HUES48 (cell line): ENCODE measurements around the gene CYB561.

Source experiments
- H3K27ac ChIP-seq: one replicate; pipeline ENCODE4 v1.7.0; 2013; ENCODE audit warnings: low read depth, low read length, inconsistent platforms
- H3K27me3 ChIP-seq: 2 replicates; pipeline ENCODE4 v1.6.1; 2013; ENCODE audit warnings: mild to moderate bottlenecking, low read length; ENCODE audit not compliant: control insufficient read depth, insufficient read depth
- H3K36me3 ChIP-seq: 2 replicates; pipeline ENCODE4 v1.6.1; 2013; ENCODE audit warnings: low read length; ENCODE audit not compliant: control insufficient read depth, insufficient read depth
- H3K4me1 ChIP-seq: 2 replicates; pipeline ENCODE4 v1.6.1; 2013; ENCODE audit warnings: mild to moderate bottlenecking, low read length; ENCODE audit not compliant: control insufficient read depth, insufficient read depth
- H3K4me3 ChIP-seq: 2 replicates; pipeline ENCODE4 v1.5.1; 2013; ENCODE audit warnings: mild to moderate bottlenecking, low read depth, low read length
- H3K9ac ChIP-seq: 2 replicates; pipeline ENCODE4 v1.6.1; 2013; ENCODE audit warnings: mild to moderate bottlenecking, low read depth, low read length, moderate library complexity
- H3K9me3 ChIP-seq: 2 replicates; pipeline ENCODE4 v1.6.1; 2013; ENCODE audit warnings: low read length; ENCODE audit not compliant: control insufficient read depth, insufficient read depth

Gene CYB561

DNA sequence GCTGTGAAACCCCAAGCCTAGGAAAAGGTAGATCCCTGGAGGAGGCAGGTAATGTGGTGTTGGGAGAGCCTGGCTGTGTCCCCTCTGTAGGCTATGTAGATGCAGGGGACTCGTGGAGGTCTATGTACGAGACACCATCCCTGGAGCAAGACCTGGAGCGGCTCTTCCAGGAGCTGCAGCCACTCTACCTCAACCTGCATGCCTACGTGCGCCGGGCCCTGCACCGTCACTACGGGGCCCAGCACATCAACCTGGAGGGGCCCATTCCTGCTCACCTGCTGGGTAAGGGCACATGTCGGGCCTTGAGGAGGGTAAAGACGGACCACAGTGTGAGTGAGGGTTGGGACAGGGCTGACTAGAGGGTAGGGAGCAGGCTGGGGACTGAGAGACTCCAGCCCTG, 42.7 kb upstream of the CYB561 start:
- no peak overlapping the region for H3K4me3 ChIP-seq
- no peak overlapping the region for H3K27ac ChIP-seq
- H3K4me1 ChIP-seq: no peaks in the 10 kb centered on the region
- no peak overlapping the region for H3K9ac ChIP-seq
- no peaks in the 10 kb centered on the region for H3K9me3 ChIP-seq
- no peaks in the 10 kb centered on the region for H3K27me3 ChIP-seq
- H3K36me3 ChIP-seq: no peaks in the 10 kb centered on the region

DNA sequence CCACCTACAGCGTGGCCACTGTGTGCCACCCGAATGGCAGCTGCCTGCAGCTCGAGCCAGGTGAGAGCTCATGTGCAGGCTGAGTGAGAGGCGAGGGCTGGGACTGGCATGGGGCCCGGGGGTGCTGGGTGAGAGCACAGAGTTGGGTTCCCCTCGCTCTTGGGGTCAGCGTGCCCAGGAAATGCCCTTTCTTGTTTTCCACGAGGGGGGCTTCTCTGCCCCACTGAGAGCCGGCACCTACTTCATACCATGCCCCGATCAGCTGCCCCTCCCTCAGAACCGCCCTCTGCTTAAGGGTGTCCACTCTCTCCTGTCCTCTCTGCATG, 40.9 kb upstream of the CYB561 start:
- H3K9me3 ChIP-seq: no peaks in the 10 kb centered on the region
- H3K9ac ChIP-seq: no peak overlapping the region
- no peak overlapping the region for H3K27ac ChIP-seq
- no peaks in the 10 kb centered on the region for H3K4me1 ChIP-seq
- H3K4me3 ChIP-seq: no peak overlapping the region
- H3K27me3 ChIP-seq: no peaks in the 10 kb centered on the region
- no peaks in the 10 kb centered on the region for H3K36me3 ChIP-seq

DNA sequence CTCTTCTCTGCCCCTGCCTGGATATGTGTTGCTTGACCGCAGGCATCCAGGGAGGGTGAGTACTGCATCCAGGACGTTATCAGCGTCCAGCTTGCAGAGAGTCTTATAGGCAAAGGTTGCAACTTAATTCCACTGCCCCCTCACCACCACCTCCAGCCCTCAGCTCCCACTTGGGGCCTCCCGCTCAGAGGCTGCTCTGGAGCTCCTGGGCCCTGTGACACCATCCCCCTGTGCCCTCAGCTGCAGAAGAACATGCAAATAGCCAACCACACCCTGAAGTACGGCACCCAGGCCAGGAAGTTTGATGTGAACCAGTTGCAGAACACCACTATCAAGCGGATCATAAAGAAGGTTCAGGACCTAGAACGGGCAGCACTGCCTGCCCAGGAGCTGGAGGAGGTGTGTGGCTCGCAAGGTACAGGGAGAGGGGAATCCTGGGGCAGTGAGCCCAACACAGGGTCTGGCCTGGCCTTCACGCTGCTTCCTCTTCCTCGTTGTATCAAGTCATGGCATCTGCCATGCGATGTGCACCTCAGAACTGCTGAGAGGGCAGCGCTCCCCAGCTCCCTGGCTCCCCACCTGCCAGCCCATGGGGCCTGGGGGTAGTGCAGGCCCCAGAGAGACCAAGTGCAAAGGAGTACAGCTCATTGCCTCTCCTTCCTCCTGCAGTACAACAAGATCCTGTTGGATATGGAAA, 40.4 kb upstream of the CYB561 start:
- H3K4me3 ChIP-seq: no peak overlapping the region
- H3K36me3 ChIP-seq: no peaks in the 10 kb centered on the region
- no peaks in the 10 kb centered on the region for H3K9me3 ChIP-seq

DNA sequence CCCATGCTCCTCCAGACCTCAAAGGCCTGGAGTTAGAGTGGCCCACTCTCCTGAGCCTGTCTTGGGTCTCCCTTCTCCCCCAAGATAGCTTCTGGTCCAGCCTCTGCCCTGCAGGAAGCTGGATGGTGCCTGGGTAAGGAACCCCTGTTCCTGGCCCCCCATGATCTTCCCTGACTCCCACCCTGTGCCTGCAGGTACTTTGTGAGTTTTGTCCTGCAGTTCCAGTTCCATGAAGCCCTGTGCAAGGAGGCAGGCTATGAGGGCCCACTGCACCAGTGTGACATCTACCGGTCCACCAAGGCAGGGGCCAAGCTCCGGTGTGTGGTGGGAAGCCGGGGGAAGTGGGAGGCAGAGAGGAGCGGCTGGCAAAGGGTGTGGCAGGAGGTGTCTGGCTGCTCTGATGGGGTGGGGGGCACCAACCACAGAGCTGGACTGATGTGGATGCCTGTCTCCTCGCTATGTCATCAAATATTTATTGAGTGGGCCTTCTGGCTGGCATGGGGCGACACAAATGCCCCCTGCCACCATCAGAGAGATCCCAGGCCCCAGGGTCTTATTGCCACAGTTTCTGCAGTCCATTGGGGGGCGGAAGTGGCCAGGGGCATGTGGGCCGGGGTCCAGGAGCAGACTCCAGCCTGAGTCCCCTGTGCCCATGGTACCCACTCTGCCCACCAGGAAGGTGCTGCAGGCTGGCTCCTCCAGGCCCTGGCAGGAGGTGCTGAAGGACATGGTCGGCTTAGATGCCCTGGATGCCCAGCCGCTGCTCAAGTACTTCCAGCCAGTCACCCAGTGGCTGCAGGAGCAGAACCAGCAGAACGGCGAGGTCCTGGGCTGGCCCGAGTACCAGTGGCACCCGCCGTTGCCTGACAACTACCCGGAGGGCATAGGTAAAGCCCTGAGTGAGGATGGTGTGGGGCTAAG, 37.8 kb upstream of the CYB561 start:
- no peak overlapping the region for H3K27ac ChIP-seq
- no peaks in the 10 kb centered on the region for H3K9me3 ChIP-seq
- H3K27me3 ChIP-seq: no peaks in the 10 kb centered on the region
- no peaks in the 10 kb centered on the region for H3K4me1 ChIP-seq
- no peaks in the 10 kb centered on the region for H3K36me3 ChIP-seq
- no peak overlapping the region for H3K9ac ChIP-seq
- no peak overlapping the region for H3K4me3 ChIP-seq

More for the DNA sequence above, 40.4 kb upstream of the CYB561 start:
- H3K9ac ChIP-seq: no peak overlapping the region
- H3K27ac ChIP-seq: no peak overlapping the region
- H3K4me1 ChIP-seq: no peaks in the 10 kb centered on the region
- H3K27me3 ChIP-seq: no peaks in the 10 kb centered on the region

DNA sequence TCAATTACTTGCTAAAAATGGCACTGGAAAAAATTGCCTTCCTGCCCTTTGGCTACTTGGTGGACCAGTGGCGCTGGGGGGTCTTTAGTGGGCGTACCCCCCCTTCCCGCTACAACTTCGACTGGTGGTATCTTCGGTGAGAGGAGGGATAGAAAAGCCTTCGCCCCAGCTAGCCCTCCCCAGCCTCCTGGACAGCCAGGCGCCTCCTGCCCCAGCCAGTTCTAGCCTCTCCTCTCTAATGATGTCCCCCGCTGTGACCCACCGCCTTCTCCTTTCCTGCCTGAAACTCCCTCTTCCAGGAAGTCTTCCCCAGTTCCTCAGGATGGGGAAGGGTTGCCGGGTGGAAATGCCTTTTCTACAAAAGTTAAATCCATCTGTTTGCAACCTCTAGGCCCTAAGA, 36.9 kb upstream of the CYB561 start:
- H3K4me3 ChIP-seq: no peak overlapping the region
- no peak overlapping the region for H3K9ac ChIP-seq
- H3K9me3 ChIP-seq: no peaks in the 10 kb centered on the region
- no peaks in the 10 kb centered on the region for H3K36me3 ChIP-seq
- peaks cover 8% of the 10 kb centered on the region for H3K27me3 ChIP-seq
- H3K4me1 ChIP-seq: peaks cover 7% of the 10 kb centered on the region
- no peak overlapping the region for H3K27ac ChIP-seq

DNA sequence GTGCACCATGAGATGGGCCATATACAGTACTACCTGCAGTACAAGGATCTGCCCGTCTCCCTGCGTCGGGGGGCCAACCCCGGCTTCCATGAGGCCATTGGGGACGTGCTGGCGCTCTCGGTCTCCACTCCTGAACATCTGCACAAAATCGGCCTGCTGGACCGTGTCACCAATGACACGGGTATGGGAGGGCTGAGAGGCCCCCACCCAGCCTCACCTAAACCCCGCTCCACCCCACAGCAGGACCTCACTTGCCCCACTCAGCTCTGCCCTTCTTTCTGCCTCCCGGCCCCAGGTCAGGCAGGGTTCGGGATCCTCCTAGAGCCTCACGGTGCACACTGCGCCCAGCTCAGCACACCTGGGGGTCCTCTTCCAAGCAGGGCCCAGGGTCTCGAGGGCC, 36.4 kb upstream of the CYB561 start:
- Histone ChIP-seq H3K36me3 (no peaks in the 10 kb centered on the region), H3K4me1 (peaks cover 13% of the 10 kb centered on the region), H3K9me3 (no peaks in the 10 kb centered on the region), H3K4me3 (no peak overlapping the region), H3K27me3 (peaks cover 13% of the 10 kb centered on the region), H3K27ac (no peak overlapping the region), H3K9ac (no peak overlapping the region)

DNA sequence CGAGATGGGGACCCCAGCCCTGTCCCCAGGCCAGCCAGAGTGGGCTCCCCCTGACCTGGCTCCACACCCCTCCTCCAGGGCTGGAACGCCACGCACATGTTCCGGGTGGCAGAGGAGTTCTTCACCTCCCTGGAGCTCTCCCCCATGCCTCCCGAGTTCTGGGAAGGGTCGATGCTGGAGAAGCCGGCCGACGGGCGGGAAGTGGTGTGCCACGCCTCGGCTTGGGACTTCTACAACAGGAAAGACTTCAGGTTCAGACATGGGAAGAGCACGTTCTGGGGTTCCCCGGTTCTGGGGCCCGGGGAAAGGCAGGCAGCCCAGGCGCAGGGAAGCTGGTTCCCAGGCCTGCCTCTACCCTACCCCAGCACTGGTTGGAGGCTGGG, 35.4 kb upstream of the CYB561 start:
- H3K9me3 ChIP-seq: no peaks in the 10 kb centered on the region
- H3K27me3 ChIP-seq: peaks cover 14% of the 10 kb centered on the region
- H3K27ac ChIP-seq: no peak overlapping the region
- no peaks in the 10 kb centered on the region for H3K36me3 ChIP-seq
- no peak overlapping the region for H3K9ac ChIP-seq
- no peak overlapping the region for H3K4me3 ChIP-seq
- peaks cover 14% of the 10 kb centered on the region for H3K4me1 ChIP-seq

DNA sequence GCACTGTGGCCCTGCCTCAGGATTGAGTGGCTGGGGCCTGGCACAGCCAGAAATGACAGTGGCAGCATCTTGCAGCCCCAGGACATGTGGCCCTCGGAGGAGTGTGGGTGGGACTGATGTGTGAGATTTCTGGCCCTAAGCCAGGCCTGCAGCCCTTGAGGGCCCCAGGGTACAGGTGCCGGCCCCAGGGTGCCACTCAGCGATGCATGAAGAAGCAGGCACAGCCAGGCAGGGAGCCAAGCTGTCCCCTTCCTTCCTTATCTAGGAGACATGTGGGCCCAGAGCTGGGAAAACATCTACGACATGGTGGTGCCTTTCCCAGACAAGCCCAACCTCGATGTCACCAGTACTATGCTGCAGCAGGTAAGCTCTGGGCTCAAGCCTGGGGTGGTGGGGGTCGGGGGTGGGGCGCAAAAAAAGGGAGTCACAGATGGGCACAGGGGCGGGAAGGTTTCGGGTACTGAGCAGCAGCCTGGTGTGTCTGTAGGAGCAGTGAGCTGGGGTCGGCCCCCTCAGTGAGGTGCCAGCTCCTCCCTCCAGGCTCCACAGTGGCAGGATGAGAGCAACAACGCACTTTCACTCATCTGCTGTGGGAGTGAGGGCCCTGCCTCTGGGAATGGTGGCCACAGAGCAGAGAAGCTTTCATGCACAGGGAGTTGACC, 34.9 kb upstream of the CYB561 start:
- no peak overlapping the region for H3K4me3 ChIP-seq
- H3K36me3 ChIP-seq: no peaks in the 10 kb centered on the region
- H3K4me1 ChIP-seq: peaks cover 16% of the 10 kb centered on the region
- no peak overlapping the region for H3K27ac ChIP-seq
- no peaks in the 10 kb centered on the region for H3K9me3 ChIP-seq
- H3K27me3 ChIP-seq: peaks cover 17% of the 10 kb centered on the region
- no peak overlapping the region for H3K9ac ChIP-seq

DNA sequence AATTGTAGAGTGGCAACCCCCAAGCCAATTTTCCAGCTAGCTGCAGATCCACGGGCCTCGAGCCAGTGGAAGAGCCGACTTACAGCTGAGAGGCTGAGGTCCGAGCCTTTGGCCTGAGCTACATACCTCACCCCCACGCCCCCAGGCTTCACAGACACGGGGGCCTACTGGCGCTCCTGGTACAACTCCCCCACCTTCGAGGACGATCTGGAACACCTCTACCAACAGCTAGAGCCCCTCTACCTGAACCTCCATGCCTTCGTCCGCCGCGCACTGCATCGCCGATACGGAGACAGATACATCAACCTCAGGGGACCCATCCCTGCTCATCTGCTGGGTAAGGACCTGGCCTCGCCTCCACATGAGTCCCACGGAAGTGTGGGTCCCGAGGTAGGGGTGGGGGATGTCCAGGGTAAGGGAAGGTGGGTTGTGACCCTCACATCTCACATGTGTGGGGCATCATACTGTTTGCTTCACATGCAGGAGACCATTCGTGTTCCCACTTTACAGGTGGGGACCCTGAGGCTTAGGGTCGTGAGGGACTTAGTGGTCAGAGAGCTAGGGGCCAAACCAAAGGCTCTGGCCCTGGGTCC, 34.2 kb upstream of the CYB561 start:
- Histone ChIP-seq H3K9ac (no peak overlapping the region), H3K27me3 (peaks cover 24% of the 10 kb centered on the region), H3K9me3 (no peaks in the 10 kb centered on the region), H3K27ac (no peak overlapping the region), H3K4me3 (no peak overlapping the region), H3K36me3 (no peaks in the 10 kb centered on the region), H3K4me1 (peaks cover 23% of the 10 kb centered on the region)

DNA sequence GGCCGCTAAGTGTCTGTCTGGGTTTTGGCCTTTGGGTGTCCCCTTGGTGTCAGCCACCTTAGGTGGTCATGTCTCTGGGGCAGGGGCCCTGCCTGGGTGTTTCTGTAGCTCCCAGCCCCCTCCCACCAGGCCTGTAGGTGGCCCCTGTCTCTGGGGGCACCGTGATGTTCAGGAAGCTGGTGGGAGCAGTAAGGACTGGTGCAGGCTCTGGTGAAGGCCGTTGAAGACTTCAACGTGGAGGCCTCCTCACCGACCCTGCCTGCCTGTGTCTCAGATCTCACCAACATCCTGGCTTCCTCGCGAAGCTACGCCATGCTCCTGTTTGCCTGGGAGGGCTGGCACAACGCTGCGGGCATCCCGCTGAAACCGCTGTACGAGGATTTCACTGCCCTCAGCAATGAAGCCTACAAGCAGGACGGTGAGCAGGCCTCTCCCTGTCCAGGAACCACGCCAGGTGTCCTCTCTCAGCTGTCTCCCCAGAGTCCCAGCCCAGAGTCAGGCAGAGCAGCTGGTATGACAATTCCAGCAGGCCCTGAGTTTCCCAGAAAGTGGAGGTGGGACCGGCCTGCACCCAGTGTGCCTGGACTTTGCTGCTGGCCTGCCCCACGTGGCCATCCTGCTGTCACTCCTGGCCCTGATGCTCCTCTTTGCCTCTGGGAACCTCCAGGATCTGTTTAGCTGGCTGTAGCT, 33.5 kb upstream of the CYB561 start:
- Histone ChIP-seq H3K27ac (no peak overlapping the region), H3K27me3 (peaks cover 24% of the 10 kb centered on the region), H3K4me3 (no peak overlapping the region), H3K9ac (no peak overlapping the region), H3K36me3 (no peaks in the 10 kb centered on the region), H3K9me3 (no peaks in the 10 kb centered on the region), H3K4me1 (peaks cover 25% of the 10 kb centered on the region)
